HEK293 (cell line): Measurements from ENCODE around the gene DDX39A.

Experiments used
- CTCF ChIA-PET: fragments of 350-600 bp; formaldehyde crosslinking; extraction: SDS; loops from one replicate; lab custom pipeline; 2021; ENCODE audit warnings: antibody characterized with exemption; lab: Yijun Ruan, JAX
- POLR2A ChIA-PET: fragments of 300-600 bp; formaldehyde crosslinking; extraction: SDS; loops from one replicate; lab custom pipeline; 2020; ENCODE audit warnings: antibody characterized with exemption, inconsistent platforms; lab: Yijun Ruan, JAX
- H3K27ac ChIP-seq: fragments of 200-500 bp; sonication (Bioruptor generic); 2 replicates; pipeline ENCODE4 v1.5.1; 2014; ENCODE audit warnings: low read depth, low read length, control low read depth, inconsistent platforms; ENCODE audit errors: extremely low read depth
- H3K36me3 ChIP-seq, 2 experiments: fragments of 200-500 bp in 1 of 2; sonication (Bioruptor generic) in 1 of 2; 1 replicate in 1 of 2; 2 replicates in 1 of 2; pipeline ENCODE4 v1.5.1; 2014 to 2017; ENCODE audit warnings: inconsistent platforms in 2 of 2, low read length in 2 of 2; ENCODE audit not compliant: control insufficient read depth in 2 of 2, insufficient read depth in 1 of 2
- H3K4me1 ChIP-seq: fragments of 200-500 bp; sonication (Bioruptor generic); 2 replicates; pipeline ENCODE4 v1.5.1; 2014; ENCODE audit warnings: mild to moderate bottlenecking, low read length, inconsistent platforms; ENCODE audit not compliant: control insufficient read depth, insufficient read depth
- H3K4me3 ChIP-seq: 2 replicates; pipeline ENCODE4 v1.5.1; 2011; ENCODE audit warnings: low read depth, mild to moderate bottlenecking, control low read depth, low read length, moderate library complexity
- H3K9me3 ChIP-seq: fragments of 200-500 bp; sonication (Bioruptor generic); 2 replicates; pipeline ENCODE4 v1.5.1; 2014; ENCODE audit warnings: low read depth, low read length, inconsistent platforms; ENCODE audit not compliant: control insufficient read depth, insufficient read depth
- EGR2 ChIP-seq: fragments of 450-650 bp; formaldehyde crosslinking; IDR thresholded peaks from 2 replicates; pipeline ENCODE4 v1.5.1; 2016; ENCODE audit warnings: low read depth, missing biosample characterization, missing genetic modification characterization
- GFI1B ChIP-seq: fragments of 450-650 bp; formaldehyde crosslinking; IDR thresholded peaks from 2 replicates; pipeline ENCODE4 v1.5.1; 2016; ENCODE audit warnings: missing biosample characterization, missing genetic modification characterization
- KLF1 ChIP-seq: fragments of 450-650 bp; formaldehyde crosslinking; IDR thresholded peaks from 2 replicates; pipeline ENCODE4 v1.5.1; 2016; ENCODE audit warnings: missing biosample characterization, missing genetic modification characterization
- KLF10 ChIP-seq: fragments of 450-650 bp; IDR thresholded peaks from 2 replicates; pipeline ENCODE4 v1.5.1; 2018; ENCODE audit warnings: missing biosample characterization, mild to moderate bottlenecking, missing genetic modification characterization
- PRDM2 ChIP-seq: fragments of 450-650 bp; formaldehyde crosslinking; IDR thresholded peaks from 2 replicates; pipeline ENCODE4 v1.5.1; 2016; ENCODE audit warnings: missing biosample characterization, missing genetic modification characterization, borderline replicate concordance
- PRDM6 ChIP-seq: fragments of 450-650 bp; formaldehyde crosslinking; IDR thresholded peaks from 2 replicates; pipeline ENCODE4 v1.5.1; 2017; ENCODE audit warnings: missing biosample characterization, missing genetic modification characterization
- YY1 ChIP-seq: fragments of 450-650 bp; formaldehyde crosslinking; IDR thresholded peaks from 2 replicates; pipeline ENCODE4 v1.5.1; 2018; ENCODE audit warnings: missing biosample characterization, missing genetic modification characterization
- ZBTB21 ChIP-seq: fragments of 450-650 bp; formaldehyde crosslinking; IDR thresholded peaks from 2 replicates; pipeline ENCODE4 v1.5.1; 2017; ENCODE audit warnings: missing biosample characterization, missing genetic modification characterization
- ZNF202 ChIP-seq: fragments of 450-650 bp; formaldehyde crosslinking; IDR thresholded peaks from 2 replicates; pipeline ENCODE4 v1.5.1; 2016; ENCODE audit warnings: missing biosample characterization, missing genetic modification characterization, borderline replicate concordance
- ZNF280D ChIP-seq: fragments of 450-650 bp; formaldehyde crosslinking; IDR thresholded peaks from 2 replicates; pipeline ENCODE4 v1.5.1; 2016; ENCODE audit warnings: missing biosample characterization, missing genetic modification characterization
- ZNF354C ChIP-seq: fragments of 450-650 bp; formaldehyde crosslinking; IDR thresholded peaks from 2 replicates; pipeline ENCODE4 v1.5.1; 2016; ENCODE audit warnings: missing biosample characterization, missing genetic modification characterization, low read depth, borderline replicate concordance
- ZNF398 ChIP-seq: fragments of 450-650 bp; formaldehyde crosslinking; IDR thresholded peaks from 2 replicates; pipeline ENCODE4 v1.5.1; 2017; ENCODE audit warnings: missing biosample characterization, missing genetic modification characterization
- ZNF416 ChIP-seq: fragments of 450-650 bp; formaldehyde crosslinking; IDR thresholded peaks from 2 replicates; pipeline ENCODE4 v1.5.1; 2016; ENCODE audit warnings: missing biosample characterization, missing genetic modification characterization
- ZNF426 ChIP-seq: fragments of 450-650 bp; formaldehyde crosslinking; IDR thresholded peaks from 2 replicates; pipeline ENCODE4 v1.5.1; 2017; ENCODE audit warnings: missing biosample characterization, missing genetic modification characterization, mild to moderate bottlenecking, inconsistent platforms, moderate library complexity
- ZNF548 ChIP-seq: fragments of 450-650 bp; formaldehyde crosslinking; IDR thresholded peaks from 2 replicates; pipeline ENCODE4 v1.5.1; 2016; ENCODE audit warnings: missing biosample characterization, missing genetic modification characterization
- ZNF580 ChIP-seq: fragments of 450-650 bp; formaldehyde crosslinking; IDR thresholded peaks from 2 replicates; pipeline ENCODE4 v1.5.1; 2016; ENCODE audit warnings: missing biosample characterization, missing genetic modification characterization
- ZNF600 ChIP-seq: fragments of 450-650 bp; formaldehyde crosslinking; IDR thresholded peaks from 2 replicates; pipeline ENCODE4 v1.5.1; 2016; ENCODE audit warnings: missing biosample characterization, missing genetic modification characterization
- ZNF623 ChIP-seq: fragments of 450-650 bp; formaldehyde crosslinking; IDR thresholded peaks from 2 replicates; pipeline ENCODE4 v1.5.1; 2016; ENCODE audit warnings: missing biosample characterization, missing genetic modification characterization
- ZNF629 ChIP-seq: fragments of 450-650 bp; formaldehyde crosslinking; IDR thresholded peaks from 2 replicates; pipeline ENCODE4 v1.5.1; 2017; ENCODE audit warnings: missing biosample characterization, missing genetic modification characterization
- ZNF658 ChIP-seq: fragments of 450-650 bp; formaldehyde crosslinking; IDR thresholded peaks from 2 replicates; pipeline ENCODE4; 2016; ENCODE audit warnings: missing biosample characterization, missing genetic modification characterization
- ZNF677 ChIP-seq: fragments of 450-650 bp; IDR thresholded peaks from 2 replicates; pipeline ENCODE4 v1.5.0; 2018; ENCODE audit warnings: missing biosample characterization, mild to moderate bottlenecking, missing genetic modification characterization, moderate library complexity
- ZNF776 ChIP-seq: fragments of 450-650 bp; formaldehyde crosslinking; IDR thresholded peaks from 2 replicates; pipeline ENCODE4 v1.5.0; 2017; ENCODE audit warnings: missing biosample characterization, missing genetic modification characterization, borderline replicate concordance

The DDX39A gene

GRCh38 chr19:14427461-14427860 is 8.3 kb upstream of the DDX39A start:
- no peaks in the 10 kb centered on the region for H3K9me3 ChIP-seq
- TF ChIP-seq ZBTB21 (tag by site-specific recombination): no peak
- peak; percentile 54; the same call in 1 of the 2 replicates for TF ChIP-seq ZNF416
- TF ChIP-seq PRDM6 (tag by site-specific recombination): no peak
- TF ChIP-seq, all 188 proteins: peak for 1
- H3K36me3 ChIP-seq: no peaks in the 10 kb centered on the region
- no peak overlapping the region for H3K4me3 ChIP-seq
- no peak overlapping the region for H3K27ac ChIP-seq
- CTCF ChIA-PET: interaction anchor here (0.6 kb wide), 1 partner anchor 123 kb away, joined by 3 read pairs; no protein-coding TSS in a partner anchor
- H3K4me1 ChIP-seq: no peaks in the 10 kb centered on the region
- POLR2A ChIA-PET: no interaction called here

GRCh38 chr19:14425696-14426138 is 6.6 kb upstream of the DDX39A start:
- CTCF ChIA-PET: interaction anchor here (0.7 kb wide), 1 partner anchor 517 kb away, joined by 3 read pairs; no protein-coding TSS in a partner anchor
- Histone ChIP-seq H3K4me3 (no peak overlapping the region), H3K36me3 (no peaks in the 10 kb centered on the region; a peak in 1 of 3 replicates), H3K4me1 (no peaks in the 10 kb centered on the region)
- no peak for TF ChIP-seq ZNF354C (tag by site-specific recombination)
- TF ChIP-seq ZNF776 (tag by site-specific recombination): no peak
- TF ChIP-seq ZNF398 (tag by site-specific recombination): no peak
- TF ChIP-seq KLF10 (tag by site-specific recombination): no peak
- TF ChIP-seq PRDM2 (tag by site-specific recombination): no peak
- no peak for TF ChIP-seq GFI1B (tag by site-specific recombination)
- 0 out of 2 replicates have a peak, but pooled peaks have one; percentile 4 for TF ChIP-seq EGR2 (tag by site-specific recombination)
- no peak for TF ChIP-seq ZNF548
- no peak for TF ChIP-seq ZNF202 (tag by site-specific recombination)
- TF ChIP-seq ZNF677 (tag by site-specific recombination): no peak
- TF ChIP-seq ZNF658 (tag by site-specific recombination): no peak
- TF ChIP-seq ZNF623 (tag by site-specific recombination): peak; percentile 92
- TF ChIP-seq ZNF426 (tag by site-specific recombination): no peak
- TF ChIP-seq ZNF280D (tag by site-specific recombination): no peak
- no peak for TF ChIP-seq KLF1 (tag by site-specific recombination)
- no peak for TF ChIP-seq YY1
- TF ChIP-seq ZNF629: no peak
- TF ChIP-seq ZNF580 (tag by site-specific recombination): no peak
- TF ChIP-seq ZNF600: peak; percentile 79
- TF ChIP-seq, all 188 proteins: peak for 3
- no peaks in the 10 kb centered on the region for H3K9me3 ChIP-seq
- no peak overlapping the region for H3K27ac ChIP-seq
- POLR2A ChIA-PET: interaction anchor here (1.3 kb wide), 1 partner anchor 289 kb away, joined by 5 read pairs; no protein-coding TSS in a partner anchor
